Breast epithelium (tissue), 3 donors: ENCODE data around the gene LPCAT3.

Source experiments
- POLR2A ChIP-seq: fragments of 450-650 bp; IDR thresholded peaks from one replicate; pipeline ENCODE4 v1.6.1; 2016; ENCODE audit warnings: antibody characterized with exemption, mild to moderate bottlenecking, moderate library complexity
- POLR2AphosphoS5 ChIP-seq, 3 donors: sonication (generic); formaldehyde crosslinking; IDR thresholded peaks; one replicate each; pipeline ENCODE4 v1.6.1; 2017; ENCODE audit warnings: antibody characterized with exemption in 3 of 3
- TF ChIP-seq, protein P1 (sequence below), 3 donors: fragments of 450-650 bp; IDR thresholded peaks; one replicate each; pipeline ENCODE4 v1.5.1; 2016 to 2017; ENCODE audit warnings: antibody characterized with exemption in 3 of 3, mild to moderate bottlenecking in 3 of 3, moderate library complexity in 3 of 3

DNA sequence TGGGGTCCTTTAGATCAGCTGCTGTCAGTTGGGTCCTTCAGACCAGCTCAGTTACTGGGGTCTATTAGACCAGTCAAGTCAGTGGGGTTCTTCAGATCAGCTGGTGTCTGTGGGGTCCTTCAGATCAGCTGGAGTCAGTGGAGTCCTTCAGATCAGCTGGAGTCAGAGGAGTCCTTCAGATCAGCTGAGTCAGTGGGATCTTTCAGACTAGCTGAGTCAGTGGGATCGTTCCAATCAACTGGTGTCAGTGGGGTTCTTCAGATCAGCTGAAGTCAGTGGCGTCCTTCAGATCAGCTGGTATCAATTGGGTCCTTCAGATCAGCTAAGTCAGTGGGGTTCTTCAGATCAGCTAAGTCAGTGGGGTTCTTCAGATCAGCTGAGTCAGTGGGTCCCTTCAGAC lies 14.7 kb upstream of the LPCAT3 start:
- TF ChIP-seq, protein P1, sequence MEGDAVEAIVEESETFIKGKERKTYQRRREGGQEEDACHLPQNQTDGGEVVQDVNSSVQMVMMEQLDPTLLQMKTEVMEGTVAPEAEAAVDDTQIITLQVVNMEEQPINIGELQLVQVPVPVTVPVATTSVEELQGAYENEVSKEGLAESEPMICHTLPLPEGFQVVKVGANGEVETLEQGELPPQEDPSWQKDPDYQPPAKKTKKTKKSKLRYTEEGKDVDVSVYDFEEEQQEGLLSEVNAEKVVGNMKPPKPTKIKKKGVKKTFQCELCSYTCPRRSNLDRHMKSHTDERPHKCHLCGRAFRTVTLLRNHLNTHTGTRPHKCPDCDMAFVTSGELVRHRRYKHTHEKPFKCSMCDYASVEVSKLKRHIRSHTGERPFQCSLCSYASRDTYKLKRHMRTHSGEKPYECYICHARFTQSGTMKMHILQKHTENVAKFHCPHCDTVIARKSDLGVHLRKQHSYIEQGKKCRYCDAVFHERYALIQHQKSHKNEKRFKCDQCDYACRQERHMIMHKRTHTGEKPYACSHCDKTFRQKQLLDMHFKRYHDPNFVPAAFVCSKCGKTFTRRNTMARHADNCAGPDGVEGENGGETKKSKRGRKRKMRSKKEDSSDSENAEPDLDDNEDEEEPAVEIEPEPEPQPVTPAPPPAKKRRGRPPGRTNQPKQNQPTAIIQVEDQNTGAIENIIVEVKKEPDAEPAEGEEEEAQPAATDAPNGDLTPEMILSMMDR (IDR thresholded peaks at IDR 0.05): no peak
- TF ChIP-seq POLR2A: no peak
- TF ChIP-seq POLR2AphosphoS5 (IDR thresholded peaks at IDR 0.05): no peak
